ENCODE measurements around the gene C4B.

- no peak for TF ChIP-seq POLR2A (IDR thresholded peaks at IDR 0.05)
- no peak for TF ChIP-seq CTCF (IDR thresholded peaks at IDR 0.05)
Observed at GRCh38 chr6:32083812-32084768, 69.5 kb downstream of the C4B start.
